SH-SY5Y (cell line): ENCODE measurements around the gene TMEM119.

Experiments
- GATA2 ChIP-seq: IDR thresholded peaks from 2 replicates; pipeline ENCODE4 v1.6.1; 2011; ENCODE audit warnings: mild to moderate bottlenecking, low read depth, low read length
- GATA3 ChIP-seq: IDR thresholded peaks from 2 replicates; pipeline ENCODE4 v1.6.1; 2011; ENCODE audit warnings: low read depth, mild to moderate bottlenecking, low read length, moderate library complexity

GRCh38 chr12:108618079-108618952, 20.4 kb upstream of the TMEM119 start:
- TF ChIP-seq GATA2 (no peak), GATA3 (no peak)
